Ovary (tissue), 3 donors: ENCODE measurements around the gene BET1.

Experiments used
- POLR2A ChIP-seq: fragments of 450-650 bp; IDR thresholded peaks from one replicate; pipeline ENCODE4 v1.6.1; 2017; ENCODE audit warnings: antibody characterized with exemption, mild to moderate bottlenecking, moderate library complexity
- TF ChIP-seq, protein P1 (sequence below), 3 donors: fragments of 450-650 bp in 2 of 3; fragments of 200-600 bp in 1 of 3; IDR thresholded peaks; one replicate each; pipeline versions ENCODE4 v1.5.1 to v1.8.0; 2016 to 2022; ENCODE audit warnings: antibody characterized with exemption in 3 of 3, mild to moderate bottlenecking in 1 of 3
- donor health status: DM: no; HTN: no; CAD: no.

DNA sequence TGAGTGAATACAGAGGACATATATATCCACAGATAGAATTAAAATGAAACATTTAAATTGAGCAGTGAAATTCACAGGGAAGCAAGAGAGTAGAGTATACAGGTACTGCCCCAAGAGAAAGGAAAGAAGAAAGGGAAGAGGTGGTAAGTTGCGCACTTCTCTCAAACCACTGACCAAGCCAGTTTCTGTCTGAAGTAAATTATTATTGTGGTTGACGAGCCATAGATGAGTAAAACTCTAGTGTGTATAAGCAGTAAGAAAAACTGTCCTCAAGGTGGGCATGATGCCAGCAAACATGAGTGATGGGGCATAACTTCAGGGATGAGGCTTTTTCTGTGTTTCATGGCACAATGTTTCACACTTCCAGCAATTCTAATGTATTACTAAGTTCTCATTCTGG lies 4.4 kb upstream of the BET1 start:
- TF ChIP-seq POLR2A = no peak
- TF ChIP-seq, protein P1, sequence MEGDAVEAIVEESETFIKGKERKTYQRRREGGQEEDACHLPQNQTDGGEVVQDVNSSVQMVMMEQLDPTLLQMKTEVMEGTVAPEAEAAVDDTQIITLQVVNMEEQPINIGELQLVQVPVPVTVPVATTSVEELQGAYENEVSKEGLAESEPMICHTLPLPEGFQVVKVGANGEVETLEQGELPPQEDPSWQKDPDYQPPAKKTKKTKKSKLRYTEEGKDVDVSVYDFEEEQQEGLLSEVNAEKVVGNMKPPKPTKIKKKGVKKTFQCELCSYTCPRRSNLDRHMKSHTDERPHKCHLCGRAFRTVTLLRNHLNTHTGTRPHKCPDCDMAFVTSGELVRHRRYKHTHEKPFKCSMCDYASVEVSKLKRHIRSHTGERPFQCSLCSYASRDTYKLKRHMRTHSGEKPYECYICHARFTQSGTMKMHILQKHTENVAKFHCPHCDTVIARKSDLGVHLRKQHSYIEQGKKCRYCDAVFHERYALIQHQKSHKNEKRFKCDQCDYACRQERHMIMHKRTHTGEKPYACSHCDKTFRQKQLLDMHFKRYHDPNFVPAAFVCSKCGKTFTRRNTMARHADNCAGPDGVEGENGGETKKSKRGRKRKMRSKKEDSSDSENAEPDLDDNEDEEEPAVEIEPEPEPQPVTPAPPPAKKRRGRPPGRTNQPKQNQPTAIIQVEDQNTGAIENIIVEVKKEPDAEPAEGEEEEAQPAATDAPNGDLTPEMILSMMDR (IDR thresholded peaks at IDR 0.05) = no peak
